Ovary (tissue), 9 donors: ENCODE measurements around the gene PAM16. TPM values are rescaled to one million over a fixed set of nuclear protein-coding genes. Genes with fewer than 3 reads are reported as not detected.

Source experiments
- DNase-seq, 5 donors: peaks; one replicate each; pipeline ENCODE4 v3.0.0-alpha.2; 2019 to 2020
- H3K27ac ChIP-seq, 2 donors: fragments of 200-600 bp; one replicate each; pipeline versions ENCODE4 v1.5.1 to v1.8.0; 2019 to 2022
- H3K27me3 ChIP-seq: fragments of 200-600 bp; one replicate; pipeline ENCODE4 v1.8.0; 2022
- H3K36me3 ChIP-seq: fragments of 200-600 bp; sonication (generic); one replicate; pipeline ENCODE4 v1.5.1; 2019
- H3K4me1 ChIP-seq: one replicate; pipeline ENCODE4 v1.8.1; 2013; ENCODE audit warnings: mild to moderate bottlenecking, moderate library complexity; ENCODE audit not compliant: insufficient read depth
- H3K4me3 ChIP-seq: fragments of 200-600 bp; sonication (generic); one replicate; pipeline ENCODE4 v1.5.1; 2017
- H3K9me3 ChIP-seq, 2 donors: fragments of 200-600 bp in 1 of 2; sonication (generic) in 1 of 2; one replicate each; pipeline versions ENCODE4 v1.5.1 to v1.8.1; 2013 to 2019; ENCODE audit warnings: mild to moderate bottlenecking in 1 of 2, moderate library complexity in 1 of 2
- CTCF ChIP-seq, 3 donors: fragments of 450-650 bp in 2 of 3; fragments of 200-600 bp in 1 of 3; IDR thresholded peaks; one replicate each; pipeline versions ENCODE4 v1.5.1 to v1.8.0; 2016 to 2022; ENCODE audit warnings: antibody characterized with exemption in 3 of 3, mild to moderate bottlenecking in 1 of 3
- EP300 ChIP-seq: sonication (generic); formaldehyde crosslinking; IDR thresholded peaks from one replicate; pipeline ENCODE4 v1.6.1; 2017; ENCODE audit warnings: antibody characterized with exemption
- POLR2A ChIP-seq: fragments of 450-650 bp; IDR thresholded peaks from one replicate; pipeline ENCODE4 v1.6.1; 2017; ENCODE audit warnings: antibody characterized with exemption, mild to moderate bottlenecking, moderate library complexity
- WGBS, 3 donors: extraction: QIAGEN DNeasy Blood & Tissue Kit in 1 of 3; methylation state at CpG; one replicate each; pipeline versions ENCODE4 v1.1.5 to v1.1.7; 2013 to 2017; 5-methylcytosine and 5-hydroxymethylcytosine counted together
- intact Hi-C, 4 donors: fragments of 100-400 bp; cut with DNase I; formaldehyde crosslinking; loops; one replicate each; pipeline versions ENCODE4 v1.11.0 to v1.15.1; 2022 to 2023
- polyA plus RNA-seq, 2 donors: library from polyadenylated mRNA; stranded (reverse); fragments of 200-250 nt in 1 of 2; fragments of 350-450 nt in 1 of 2; fragmentation: Illumina TruSeq in 1 of 2; extraction: RNeasy Lipid Tissue Mini Kit (QIAGEN cat#74804) in 1 of 2; gene quantifications; one replicate each; pipeline ENCODE4 v1.2.3, GENCODE V29; 2013 to 2014
- total RNA-seq, 7 donors: library from RNA; depleted of rRNA in 2 of 7; stranded (reverse); fragments of >200 nt in 2 of 7; fragmentation: NEBNext Ultra II Directional in 3 of 7; extraction: Animal tissue kit (Norgen Biotek cat#: 25700) in 3 of 7; gene quantifications; one replicate each; pipeline versions ENCODE4 v1.1.0 to v1.2.4, GENCODE V29; 2016 to 2023
- donor health status: DM: no; HTN: no; CAD: no; lungs with moderate emphysema.
- donor health status: DM: no; HTN: no; CAD: no.
- donor health status: Bipolar disorder and iron deficiency.
- donor health status: DM: yes; HTN: yes; CAD: no.
- donor health status: DM: no; HTN: no; CAD: no.
- donor health status: DM: yes; HTN: yes; CAD: no.

PAM16 gene
- total and polyA plus RNA-seq, 9 donors: 18.5 to 47.2 (median 35.7) TPM

GRCh38 chr16:4365014-4365406, 13.9 kb upstream of the PAM16 start:
- WGBS, 3 donors: 92 to 97% (median 95%) methylated on average over 10 of the region's 10 CpGs
- H3K36me3 ChIP-seq: no peaks in the 10 kb centered on the region
- no peaks in the 10 kb centered on the region for H3K27me3 ChIP-seq
- no peak overlapping the region for H3K4me3 ChIP-seq
- TF ChIP-seq EP300 (no peak), CTCF (IDR thresholded peaks at IDR 0.05) (no peak), POLR2A (no peak)
- no peak overlapping the region for H3K27ac ChIP-seq
- no peak for DNase-seq
- intact Hi-C loops: no loop called here
- H3K4me1 ChIP-seq: peaks cover 13% of the 10 kb centered on the region
- no peaks in the 10 kb centered on the region for H3K9me3 ChIP-seq

GRCh38 chr16:4364196-4365013, 13.3 kb upstream of the PAM16 start:
- Histone ChIP-seq H3K4me3 (no peak overlapping the region), H3K27ac (no peak overlapping the region), H3K4me1 (peaks cover 7% of the 10 kb centered on the region), H3K9me3 (no peaks in the 10 kb centered on the region), H3K27me3 (no peaks in the 10 kb centered on the region), H3K36me3 (no peaks in the 10 kb centered on the region)
- peak in 1 of 5 donors; percentile 47 for DNase-seq
- 91 to 92% (median 91%) methylated on average over 32 to 37 of the region's 37 CpGs for WGBS, 3 donors
- intact Hi-C loops: no loop called here
- TF ChIP-seq CTCF (IDR thresholded peaks at IDR 0.05) (no peak), POLR2A (no peak), EP300 (no peak)

- Histone ChIP-seq H3K36me3 (no peaks in the 10 kb centered on the region), H3K4me1 (no peaks in the 10 kb centered on the region), H3K27me3 (no peaks in the 10 kb centered on the region), H3K9me3 (no peaks in the 10 kb centered on the region), H3K27ac (no peak overlapping the region), H3K4me3 (no peak overlapping the region)
- intact Hi-C loops: no loop called here
- DNase-seq: peak in 1 of 5 donors; percentile 25
- WGBS, 3 donors: 91 to 92% (median 91%) methylated on average over 19 of the region's 19 CpGs
- TF ChIP-seq POLR2A (no peak), EP300 (no peak), CTCF (IDR thresholded peaks at IDR 0.05) (no peak)
These were observed 11.5 kb upstream of the PAM16 start for GRCh38 chr16:4362476-4363135.

- WGBS, 3 donors: 91 to 94% (median 94%) methylated on average over 12 of the region's 12 CpGs
- DNase-seq: peak in 1 of 5 donors; percentile 28
- no peaks in the 10 kb centered on the region for H3K4me1 ChIP-seq
- H3K36me3 ChIP-seq: no peaks in the 10 kb centered on the region
- no peak overlapping the region for H3K27ac ChIP-seq
- no peaks in the 10 kb centered on the region for H3K27me3 ChIP-seq
- no peak for TF ChIP-seq POLR2A
- TF ChIP-seq EP300: no peak
- no peak for TF ChIP-seq CTCF (IDR thresholded peaks at IDR 0.05)
- intact Hi-C loops: loop anchor here in 2 of 4 donors (2.0 kb wide), 1 partner anchor 41 kb away; no protein-coding TSS in a partner anchor
- no peak overlapping the region for H3K4me3 ChIP-seq
- H3K9me3 ChIP-seq: no peaks in the 10 kb centered on the region
These were observed 10.8 kb upstream of the PAM16 start for GRCh38 chr16:4361944-4362311.
